GM18519 (cell line): ENCODE results near the gene SSH3.

Source experiments
- ATAC-seq: cut with Tn5 transposase; IDR thresholded peaks from one replicate; pipeline ENCODE4 v1.9.1; 2021; ENCODE audit warnings: mild to moderate bottlenecking, moderate library complexity; ENCODE audit not compliant: unreplicated experiment, low FRiP score

The SSH3 gene

GRCh38 chr11:67356387-67356863 lies 53.1 kb downstream of the SSH3 start:
- no peak for ATAC-seq

GRCh38 chr11:67356864-67357561 lies 53.7 kb downstream of the SSH3 start:
- no peak for ATAC-seq

DNA sequence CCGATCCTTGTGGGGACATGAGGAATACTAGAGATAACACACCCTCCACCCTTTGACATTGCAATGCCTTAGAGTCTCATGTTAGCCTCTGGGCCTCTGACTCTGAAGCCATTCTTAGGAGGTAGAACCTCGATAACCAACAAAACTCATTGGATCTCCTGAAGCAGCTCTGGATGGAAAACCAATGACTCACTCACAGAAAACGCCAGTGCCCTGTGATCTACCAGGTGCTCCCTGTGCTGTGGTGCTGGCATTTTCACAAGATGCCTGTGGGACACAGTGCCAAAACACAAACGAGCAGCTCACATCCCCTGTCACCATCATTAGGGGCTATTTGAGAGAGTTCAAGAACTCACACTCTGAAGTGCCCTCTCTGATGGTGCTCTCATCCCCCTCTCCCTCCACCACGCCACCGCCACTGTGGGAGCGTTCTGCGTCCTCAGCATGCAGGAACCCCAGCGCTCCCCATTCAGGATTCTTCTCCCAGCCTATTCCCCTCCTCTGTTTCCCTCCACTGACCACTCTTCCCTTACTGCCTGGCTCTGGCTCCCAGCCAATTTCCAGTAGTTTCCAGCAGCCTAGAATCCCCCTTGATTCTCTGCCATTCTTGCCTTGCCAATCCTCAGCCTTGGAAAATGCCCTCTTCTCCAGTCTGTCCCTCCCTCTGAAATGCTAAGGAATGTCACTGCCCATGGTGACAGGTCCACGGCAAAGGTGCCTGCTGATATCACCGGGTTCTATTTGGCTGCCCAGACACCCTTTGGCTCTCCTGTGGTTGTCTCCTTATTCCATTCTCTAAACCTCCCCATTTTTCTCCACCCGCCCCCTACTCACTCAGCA lies 54.7 kb downstream of the SSH3 start:
- ATAC-seq: no peak
